Stimulated activated CD4-positive, alpha-beta T cell treated with anti-CD3 and anti-CD28 coated beads, TNF-alpha, amount 100 ng/mL, for 1 hour (primary cell): ENCODE measurements around the gene RAB42.
"Not testable (repeated sequence)": the region's sequence is repeated elsewhere in the genome, so short reads cannot be mapped to it uniquely, and the experiment has no call there.

ENCODE experiments used
- DNase-seq, 3 donors: peaks; one replicate each; pipeline ENCODE4 v3.0.0-alpha.2; 2020; ENCODE audit warnings: low read depth in 3 of 3, low spot score in 1 of 3

The RAB42 gene

GRCh38 chr1:28582248-28582615 lies 9.8 kb upstream of the RAB42 start:
- DNase-seq: peak in 1 of 3 donors; percentile 3

GRCh38 chr1:28586585-28587391 lies 5.3 kb upstream of the RAB42 start:
- not testable (repeated sequence) for DNase-seq

GRCh38 chr1:28592321-28593071 lies 431 bp downstream of the RAB42 start:
- DNase-seq: no peak

GRCh38 chr1:28593988-28594356 lies 1.9 kb downstream of the RAB42 start:
- DNase-seq: not testable (repeated sequence)

GRCh38 chr1:28594686-28595411 lies 2.8 kb downstream of the RAB42 start:
- DNase-seq: not testable (repeated sequence)

- no peak for DNase-seq
Measured at GRCh38 chr1:28595412-28596191, 3.5 kb downstream of the RAB42 start.

GRCh38 chr1:28596276-28596675 lies 4.2 kb downstream of the RAB42 start:
- not testable (repeated sequence) for DNase-seq

GRCh38 chr1:28601696-28602095 lies 9.6 kb downstream of the RAB42 start:
- no peak for DNase-seq

GRCh38 chr1:28602536-28603439 lies 10.7 kb downstream of the RAB42 start:
- no peak for DNase-seq

GRCh38 chr1:28604411-28604810 lies 12.3 kb downstream of the RAB42 start:
- DNase-seq: no peak

- DNase-seq: no peak
Measured at GRCh38 chr1:28604962-28605361, 12.9 kb downstream of the RAB42 start.

GRCh38 chr1:28606771-28607170 lies 14.7 kb downstream of the RAB42 start:
- no peak for DNase-seq

- no peak for DNase-seq
Measured at GRCh38 chr1:28613175-28613574, 21.1 kb downstream of the RAB42 start.

- DNase-seq: no peak
Measured at GRCh38 chr1:28631713-28632112, 39.6 kb downstream of the RAB42 start.

GRCh38 chr1:28632560-28632959 lies 40.5 kb downstream of the RAB42 start:
- no peak for DNase-seq

GRCh38 chr1:28640766-28641165 lies 48.7 kb downstream of the RAB42 start:
- DNase-seq: no peak

GRCh38 chr1:28642056-28642846 lies 50.2 kb downstream of the RAB42 start:
- no peak for DNase-seq

- peak; percentile 81 to 92 (median 85) for DNase-seq
Measured at GRCh38 chr1:28642847-28643635, 51.0 kb downstream of the RAB42 start, which contains the start of gene TAF12. TSS of gene TAF12 (minus strand) at chr1:28643067. CDS start at chr1:28622081, 20,986 bp downstream.
